NCI-H2107 treated with DMSO at 0.1 percent for 48 hours (cell line): ENCODE results near the gene C2orf80.
"Not testable (repeated sequence)": the region's sequence is repeated elsewhere in the genome, so short reads cannot be mapped to it uniquely, and the experiment has no call there.

Experiments
- DNase-seq: peaks from one replicate; lab custom pipeline; 2025; ENCODE audit not compliant: unreplicated experiment; lab: John Stamatoyannopoulos, UW

The C2orf80 gene

DNA sequence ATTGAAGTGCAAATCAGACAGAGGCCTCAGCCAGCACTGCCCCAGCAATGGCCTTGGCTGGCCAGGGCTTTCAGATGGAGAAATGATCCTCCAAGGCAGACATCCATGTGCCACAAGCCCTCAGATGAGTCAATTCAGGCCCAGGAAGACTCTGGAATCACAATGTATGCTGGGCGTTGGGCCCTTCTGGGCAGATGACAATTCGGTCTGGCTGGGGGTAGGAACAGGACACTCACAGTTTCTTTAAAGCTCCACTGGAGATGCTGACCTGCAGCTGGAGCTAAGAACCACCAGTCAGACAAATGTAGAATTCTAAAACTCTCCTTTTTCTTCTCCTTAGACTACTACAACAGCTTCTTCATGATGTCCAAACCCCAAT lies 53.1 kb downstream of the C2orf80 start:
- DNase-seq, result no peak

- no peak for DNase-seq
Observed at GRCh38 chr2:208135794-208136715, 53.8 kb downstream of the C2orf80 start.

DNA sequence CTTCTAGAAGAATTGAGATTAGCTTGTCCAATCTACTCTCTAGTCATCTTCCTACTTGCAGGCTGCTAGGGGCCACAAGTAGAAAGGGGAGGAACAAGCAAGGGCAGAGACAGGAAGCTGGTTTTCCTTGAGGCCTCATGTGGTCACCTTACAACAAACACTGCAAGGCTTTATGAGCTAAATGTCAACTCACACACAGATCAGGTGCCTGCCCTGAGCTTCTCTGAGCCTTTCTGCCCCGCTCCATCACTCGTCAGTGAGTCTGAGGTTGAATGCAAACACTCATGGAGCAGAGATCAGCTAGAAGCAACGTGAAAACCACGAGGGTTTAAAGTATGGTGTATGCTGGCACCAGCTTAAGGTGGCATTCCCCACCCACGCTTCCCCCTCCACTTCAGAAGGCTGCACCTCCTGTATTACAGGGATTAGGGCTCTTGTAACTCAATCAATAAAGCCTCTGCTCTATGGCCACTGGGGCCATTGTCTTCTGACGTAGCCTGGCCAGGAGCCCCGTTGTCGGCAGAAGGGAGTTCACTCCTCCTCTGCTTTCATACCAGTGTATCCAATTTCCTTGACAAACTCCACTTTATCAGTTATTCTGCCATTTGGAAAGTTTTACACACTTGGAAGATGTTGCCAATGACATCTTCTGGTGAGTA lies 54.8 kb downstream of the C2orf80 start:
- DNase-seq, result no peak

DNA sequence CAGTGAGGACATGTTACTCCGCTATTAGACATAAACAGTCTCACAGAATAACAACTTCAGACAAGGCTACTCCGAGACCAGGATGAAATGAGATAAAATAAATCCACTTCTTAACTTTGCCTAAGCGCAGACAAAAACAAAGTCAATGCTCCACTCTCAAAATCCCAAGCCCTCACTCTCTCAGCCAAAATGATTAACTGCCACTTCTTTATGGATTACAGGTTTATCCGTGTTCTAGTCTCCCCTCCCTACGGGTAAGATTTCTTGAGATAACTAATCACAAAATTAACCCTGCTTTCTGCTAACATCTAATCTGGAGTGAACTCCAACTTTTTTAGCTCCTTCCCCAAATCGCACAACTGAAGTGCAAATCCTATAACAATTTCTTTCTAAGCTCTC lies 59.1 kb downstream of the C2orf80 start:
- DNase-seq, result no peak

DNA sequence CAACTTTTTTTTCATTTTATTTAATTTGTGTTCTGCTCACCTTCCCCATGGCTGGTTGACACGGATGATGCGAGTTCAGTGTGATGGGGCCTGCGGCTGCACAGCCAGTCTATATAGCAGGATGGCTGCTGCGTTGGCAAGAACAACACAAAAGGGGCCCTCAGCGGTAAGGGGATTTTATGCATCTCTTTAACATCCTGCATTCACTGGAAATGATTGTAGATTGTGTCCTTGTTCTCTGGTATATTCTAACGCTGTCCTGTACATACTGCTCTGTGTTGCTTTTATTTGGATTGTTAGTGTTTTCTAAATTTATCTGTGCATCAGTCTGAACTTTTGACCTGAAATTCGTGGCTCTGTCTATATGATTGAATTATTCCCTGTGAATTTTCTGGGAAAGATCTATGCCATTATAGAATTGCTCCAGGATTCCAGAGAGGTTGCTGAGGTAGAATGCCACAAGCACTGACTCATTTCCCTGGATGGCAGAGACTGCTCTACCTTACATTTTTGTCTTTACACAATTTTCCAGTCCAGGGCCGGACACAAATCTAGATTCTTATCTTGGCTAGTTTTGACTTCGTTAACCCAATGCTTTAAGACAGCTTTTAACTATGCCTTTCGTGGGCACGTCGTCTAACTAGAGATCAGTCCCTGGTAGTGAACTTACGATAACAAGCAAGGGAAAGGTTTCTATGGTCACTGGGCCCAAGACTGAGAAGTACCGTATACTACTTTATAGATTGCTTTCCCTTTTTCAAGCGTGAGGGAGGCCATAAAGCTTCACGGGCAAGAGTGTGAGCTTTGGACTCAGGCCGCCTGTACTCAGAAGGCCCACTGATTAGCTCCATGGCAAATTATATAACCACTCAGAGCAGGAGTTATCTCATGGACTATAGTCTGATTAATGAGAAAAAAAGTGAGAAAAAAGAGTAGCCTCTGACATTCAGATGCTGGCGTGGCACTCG lies 59.8 kb downstream of the C2orf80 start, which contains the start of gene CRYGC:
TSS of gene CRYGC (minus strand) at position 85 of the 968 bp plus-strand sequence. CDS start at position 49, 36 bp downstream.
- DNase-seq, result no peak

- no peak for DNase-seq
Observed at GRCh38 chr2:208128136-208128535, 61.7 kb downstream of the C2orf80 start.

- no peak for DNase-seq
Observed at GRCh38 chr2:208127090-208127489, 62.7 kb downstream of the C2orf80 start.

DNA sequence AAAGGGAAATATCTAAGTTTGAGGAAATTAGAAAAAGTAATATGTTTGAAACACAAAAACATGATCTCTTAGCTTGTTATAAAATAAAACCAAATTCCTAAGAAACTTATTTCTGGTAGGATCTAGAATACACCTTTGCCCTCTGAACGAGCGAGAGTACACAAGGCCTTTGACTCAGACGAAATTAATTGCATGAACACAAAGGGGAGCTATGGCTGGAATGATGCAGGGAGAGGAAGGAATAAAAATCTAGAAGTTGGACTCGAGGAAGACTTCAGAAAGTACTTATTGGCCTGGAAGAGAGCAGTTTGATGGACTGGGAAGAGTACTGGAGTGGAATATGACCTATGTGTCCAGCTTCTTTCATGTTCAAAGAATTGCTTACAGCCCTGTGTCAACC lies 64.6 kb downstream of the C2orf80 start:
- DNase-seq, result no peak

DNA sequence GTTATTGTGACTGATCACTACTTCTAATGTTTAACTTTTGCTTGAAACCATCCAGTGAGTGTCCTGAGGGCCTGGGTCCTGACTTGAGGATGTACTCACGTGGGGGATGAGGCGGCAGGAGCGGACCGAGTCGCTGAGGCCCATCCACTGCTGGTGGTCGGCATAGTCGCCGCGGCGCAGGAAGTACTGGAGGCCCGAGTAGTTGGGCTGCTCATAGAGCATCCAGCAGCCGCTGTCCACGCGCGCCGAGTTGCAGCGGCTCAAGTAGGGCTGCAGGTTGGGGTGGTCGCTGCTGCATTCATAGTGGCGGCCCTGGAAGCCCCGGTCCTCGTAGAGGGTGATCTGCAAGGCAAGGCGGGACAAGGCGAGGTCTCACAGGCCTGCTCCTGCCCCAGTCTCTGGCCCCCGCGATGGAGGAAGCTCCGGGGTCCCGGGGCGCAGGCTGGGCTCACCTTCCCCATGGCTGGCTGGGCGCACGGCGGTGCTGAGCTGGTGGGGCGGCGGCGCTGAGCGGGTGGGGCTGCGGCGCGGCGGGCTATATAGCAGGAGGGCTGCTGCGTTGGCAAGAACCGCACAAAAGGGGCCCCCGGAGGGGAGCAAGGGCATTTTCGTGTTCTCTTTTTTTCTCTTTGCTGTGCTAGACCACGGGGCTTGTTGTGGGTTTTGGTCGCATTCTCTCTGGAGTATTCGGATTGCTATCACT lies 65.7 kb downstream of the C2orf80 start, which contains the start of gene CRYGD:
TSS of gene CRYGD (minus strand) at position 512 of the 703 bp plus-strand sequence. CDS start at position 461, 51 bp downstream.
- DNase-seq, result not testable (repeated sequence)

DNA sequence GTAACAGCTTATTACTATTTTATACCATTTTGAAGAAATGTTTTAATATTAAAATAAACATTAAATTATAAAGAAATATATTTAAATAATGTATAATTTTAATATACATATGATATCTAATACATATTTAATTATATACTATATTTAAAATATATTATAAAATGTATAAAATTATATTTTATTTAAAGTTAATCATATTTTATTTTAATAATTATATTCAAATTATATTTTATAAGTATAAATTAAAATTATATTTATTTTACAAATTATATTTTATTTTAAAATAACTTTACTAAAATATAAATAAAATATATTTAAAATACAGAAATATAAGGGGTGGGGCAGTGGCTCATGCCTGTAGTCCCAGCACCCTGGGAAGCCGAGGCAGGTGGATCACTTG lies 67.6 kb downstream of the C2orf80 start:
- DNase-seq, result no peak

DNA sequence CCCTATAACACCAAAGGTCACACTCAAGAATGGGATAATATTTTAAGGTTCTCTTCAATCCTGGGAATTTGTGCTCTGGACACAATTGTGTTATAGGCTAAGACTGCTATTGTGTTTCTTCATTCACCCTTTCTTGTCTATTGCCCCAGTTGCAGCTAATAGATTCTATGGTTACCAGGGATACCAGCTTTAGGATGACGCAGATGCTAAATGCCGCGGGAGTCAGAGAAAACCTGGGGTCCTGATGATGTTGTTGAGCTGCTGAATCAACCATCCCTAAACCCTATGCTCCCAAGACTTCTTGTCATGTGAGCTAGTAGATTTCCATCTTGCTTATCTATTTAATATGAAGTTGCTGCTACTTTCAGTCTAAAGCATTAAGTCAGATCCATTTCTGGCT lies 70.9 kb downstream of the C2orf80 start:
- no peak for DNase-seq

- DNase-seq, result not testable (repeated sequence)
Observed at GRCh38 chr2:208117390-208117789, 72.4 kb downstream of the C2orf80 start.
